Measurements from ENCODE around the gene AK8.
"Not testable (repeated sequence)": the region's sequence is repeated elsewhere in the genome, so short reads cannot be mapped to it uniquely, and the experiment has no call there.

AK8 gene

GRCh38 chr9:132774886-132775285 lies 103.2 kb downstream of the AK8 start:
- Histone ChIP-seq H3K79me2 (no peaks in the 10 kb centered on the region), H3K27me3 (ENCODE audit: control insufficient read depth, insufficient read depth, low read length) (no peaks in the 10 kb centered on the region), H3K9ac (no peak overlapping the region), H3K4me3 (ENCODE audit: low read depth, low read length) (no peak overlapping the region), H2AFZ (no peak overlapping the region), H3K4me1 (no peaks in the 10 kb centered on the region), H3K9me3 (ENCODE audit: control insufficient read depth, low read length) (no peaks in the 10 kb centered on the region), H3K27ac (no peak overlapping the region), H3K36me3 (ENCODE audit: control insufficient read depth, insufficient read depth, low read length) (no peaks in the 10 kb centered on the region), H3K4me2 (ENCODE audit: low read length) (no peak overlapping the region)
- TF ChIP-seq, protein P1, sequence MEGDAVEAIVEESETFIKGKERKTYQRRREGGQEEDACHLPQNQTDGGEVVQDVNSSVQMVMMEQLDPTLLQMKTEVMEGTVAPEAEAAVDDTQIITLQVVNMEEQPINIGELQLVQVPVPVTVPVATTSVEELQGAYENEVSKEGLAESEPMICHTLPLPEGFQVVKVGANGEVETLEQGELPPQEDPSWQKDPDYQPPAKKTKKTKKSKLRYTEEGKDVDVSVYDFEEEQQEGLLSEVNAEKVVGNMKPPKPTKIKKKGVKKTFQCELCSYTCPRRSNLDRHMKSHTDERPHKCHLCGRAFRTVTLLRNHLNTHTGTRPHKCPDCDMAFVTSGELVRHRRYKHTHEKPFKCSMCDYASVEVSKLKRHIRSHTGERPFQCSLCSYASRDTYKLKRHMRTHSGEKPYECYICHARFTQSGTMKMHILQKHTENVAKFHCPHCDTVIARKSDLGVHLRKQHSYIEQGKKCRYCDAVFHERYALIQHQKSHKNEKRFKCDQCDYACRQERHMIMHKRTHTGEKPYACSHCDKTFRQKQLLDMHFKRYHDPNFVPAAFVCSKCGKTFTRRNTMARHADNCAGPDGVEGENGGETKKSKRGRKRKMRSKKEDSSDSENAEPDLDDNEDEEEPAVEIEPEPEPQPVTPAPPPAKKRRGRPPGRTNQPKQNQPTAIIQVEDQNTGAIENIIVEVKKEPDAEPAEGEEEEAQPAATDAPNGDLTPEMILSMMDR (IDR thresholded peaks at IDR 0.05) = no peak

- Histone ChIP-seq H3K4me3 (ENCODE audit: low read depth, low read length) (no peak overlapping the region), H3K4me2 (ENCODE audit: low read length) (no peak overlapping the region), H3K27ac (no peak overlapping the region), H2AFZ (no peak overlapping the region), H3K9me3 (ENCODE audit: control insufficient read depth, low read length) (no peaks in the 10 kb centered on the region), H3K36me3 (ENCODE audit: control insufficient read depth, insufficient read depth, low read length) (no peaks in the 10 kb centered on the region), H3K4me1 (no peaks in the 10 kb centered on the region), H3K9ac (no peak overlapping the region), H3K79me2 (no peaks in the 10 kb centered on the region), H3K27me3 (ENCODE audit: control insufficient read depth, insufficient read depth, low read length) (no peaks in the 10 kb centered on the region)
- TF ChIP-seq, protein P1 (IDR thresholded peaks at IDR 0.05) = no peak
Observed at GRCh38 chr9:132773764-132774339, 104.2 kb downstream of the AK8 start.

- no peaks in the 10 kb centered on the region for H3K27me3 ChIP-seq (ENCODE audit: control insufficient read depth, insufficient read depth, low read length)
- H2AFZ ChIP-seq = no peak overlapping the region
- no peaks in the 10 kb centered on the region for H3K4me1 ChIP-seq
- H3K4me2 ChIP-seq (ENCODE audit: low read length) = no peak overlapping the region
- TF ChIP-seq, protein P1 (IDR thresholded peaks at IDR 0.05) = no peak
- no peaks in the 10 kb centered on the region for H3K79me2 ChIP-seq
- no peak overlapping the region for H3K4me3 ChIP-seq (ENCODE audit: low read depth, low read length)
- H3K36me3 ChIP-seq (ENCODE audit: control insufficient read depth, insufficient read depth, low read length) = no peaks in the 10 kb centered on the region
- no peak overlapping the region for H3K9ac ChIP-seq
- H3K27ac ChIP-seq = no peak overlapping the region
- H3K9me3 ChIP-seq (ENCODE audit: control insufficient read depth, low read length) = no peaks in the 10 kb centered on the region
Observed at GRCh38 chr9:132773093-132773492, 105.0 kb downstream of the AK8 start.

- not testable (repeated sequence) for H3K9ac ChIP-seq; H3K27ac ChIP-seq; H3K4me1 ChIP-seq; H3K9me3 ChIP-seq (ENCODE audit: control insufficient read depth, low read length); H3K36me3 ChIP-seq (ENCODE audit: control insufficient read depth, insufficient read depth, low read length); H3K79me2 ChIP-seq; H2AFZ ChIP-seq; H3K4me3 ChIP-seq (ENCODE audit: low read depth, low read length); H3K27me3 ChIP-seq (ENCODE audit: control insufficient read depth, insufficient read depth, low read length); H3K4me2 ChIP-seq (ENCODE audit: low read length)
Observed at GRCh38 chr9:132771752-132772151, 106.3 kb downstream of the AK8 start.

- H3K9me3 ChIP-seq (ENCODE audit: control insufficient read depth, low read length) = no peaks in the 10 kb centered on the region
- no peaks in the 10 kb centered on the region for H3K79me2 ChIP-seq
- peak overlapping the region; percentile 85 for H2AFZ ChIP-seq
- no peaks in the 10 kb centered on the region for H3K4me1 ChIP-seq
- no peaks in the 10 kb centered on the region for H3K36me3 ChIP-seq (ENCODE audit: control insufficient read depth, insufficient read depth, low read length)
- no peaks in the 10 kb centered on the region for H3K27me3 ChIP-seq (ENCODE audit: control insufficient read depth, insufficient read depth, low read length)
- TF ChIP-seq, protein P1 (IDR thresholded peaks at IDR 0.05) = no peak
- H3K4me2 ChIP-seq (ENCODE audit: low read length) = no peak overlapping the region
- no peak overlapping the region for H3K9ac ChIP-seq
- H3K27ac ChIP-seq = no peak overlapping the region
- H3K4me3 ChIP-seq (ENCODE audit: low read depth, low read length) = no peak overlapping the region
Observed at GRCh38 chr9:132770770-132771310, 107.2 kb downstream of the AK8 start.

Measured in parathyroid adenoma (tissue), 2 donors.